A673 (cell line): ENCODE measurements around the gene TNS3. TPM values are rescaled to one million over a fixed set of nuclear protein-coding genes. Genes with fewer than 3 reads are reported as not detected.

Experiments used
- BruUV-seq: library from RNA; stranded (reverse); fragments of 400-500 nt; replicated peaks from 2 replicates; lab custom pipeline; 2021; lab: Mats Ljungman, UMichigan
- CTCF ChIA-PET: fragments of 300-600 bp; sonication (Branson Sonifier 250); formaldehyde crosslinking; loops from one replicate; lab custom pipeline; 2022; ENCODE audit warnings: antibody characterized with exemption; lab: Charles Lee
- POLR2A ChIA-PET: fragments of 300-600 bp; sonication (Branson Sonifier 250); formaldehyde crosslinking; loops from one replicate; lab custom pipeline; 2022; ENCODE audit warnings: antibody characterized with exemption; ENCODE audit not compliant: low non-redundant PET; lab: Charles Lee
- DNase-seq: peaks from one replicate; pipeline ENCODE4 v3.0.0-alpha.2; 2015; ENCODE audit warnings: low spot score
- H3K27ac ChIP-seq: fragments of 200-600 bp; sonication (generic); 2 replicates; pipeline ENCODE4 v1.5.1; 2016; ENCODE audit warnings: mixed run types, low read depth, mild to moderate bottlenecking, mixed read lengths, antibody characterized with exemption, low read length; ENCODE audit not compliant: poor library complexity, severe bottlenecking
- H3K27me3 ChIP-seq: fragments of 200-600 bp; sonication (generic); replicated peaks from 2 replicates; pipeline ENCODE4 v1.6.1; 2017; ENCODE audit warnings: mixed run types, low read depth, mild to moderate bottlenecking, mixed read lengths, antibody characterized with exemption, low read length; ENCODE audit not compliant: insufficient read depth, poor library complexity
- H3K36me3 ChIP-seq: fragments of 200-600 bp; sonication (generic); 2 replicates; pipeline ENCODE4 v1.6.1; 2016; ENCODE audit warnings: mixed run types, mild to moderate bottlenecking, mixed read lengths, antibody characterized with exemption, low read length; ENCODE audit not compliant: insufficient read depth, poor library complexity, severe bottlenecking
- H3K4me1 ChIP-seq: fragments of 200-600 bp; sonication (generic); 2 replicates; pipeline ENCODE4 v1.6.1; 2017; ENCODE audit warnings: mixed run types, mild to moderate bottlenecking, mixed read lengths, antibody characterized with exemption, low read length; ENCODE audit not compliant: insufficient read depth, poor library complexity, severe bottlenecking
- H3K4me3 ChIP-seq: fragments of 200-600 bp; sonication (generic); 2 replicates; pipeline ENCODE4 v1.5.1; 2016; ENCODE audit warnings: low read depth, mixed run types, mild to moderate bottlenecking, mixed read lengths, low read length; ENCODE audit not compliant: poor library complexity, severe bottlenecking
- H3K9me3 ChIP-seq: fragments of 200-600 bp; sonication (generic); 2 replicates; pipeline ENCODE4 v1.6.1; 2016; ENCODE audit warnings: mixed run types, low read depth, mild to moderate bottlenecking, mixed read lengths, antibody characterized with exemption, low read length; ENCODE audit not compliant: poor library complexity, severe bottlenecking
- EZH2 ChIP-seq: fragments of 200-600 bp; sonication (generic); IDR thresholded peaks from 2 replicates; pipeline ENCODE4 v1.6.1; 2017; ENCODE audit warnings: borderline replicate concordance, low read depth, mild to moderate bottlenecking, mixed read lengths, antibody characterized with exemption, low read length; ENCODE audit not compliant: poor library complexity, severe bottlenecking
- intact Hi-C: fragments of 100-400 bp; cut with micrococcal nuclease; formaldehyde crosslinking; loops from one replicate; pipeline ENCODE4 v1.10.0; 2022; ENCODE audit not compliant: unreplicated experiment
- total RNA-seq: library from RNA; stranded (reverse); gene quantifications from 2 replicates; pipeline ENCODE4 v1.2.3, GENCODE V29; 2021
- TF ChIP-seq, protein P1 (sequence below): fragments of 300-800, 200-600 bp; sonication (generic); conservative IDR thresholded peaks from 2 replicates; pipeline ENCODE4 v1.5.1; 2017; ENCODE audit warnings: low read depth, mild to moderate bottlenecking, antibody characterized with exemption, low read length, moderate library complexity, mixed read lengths

TNS3 gene
- total RNA-seq, 1 experiment from 2014 or later: not detected

DNA sequence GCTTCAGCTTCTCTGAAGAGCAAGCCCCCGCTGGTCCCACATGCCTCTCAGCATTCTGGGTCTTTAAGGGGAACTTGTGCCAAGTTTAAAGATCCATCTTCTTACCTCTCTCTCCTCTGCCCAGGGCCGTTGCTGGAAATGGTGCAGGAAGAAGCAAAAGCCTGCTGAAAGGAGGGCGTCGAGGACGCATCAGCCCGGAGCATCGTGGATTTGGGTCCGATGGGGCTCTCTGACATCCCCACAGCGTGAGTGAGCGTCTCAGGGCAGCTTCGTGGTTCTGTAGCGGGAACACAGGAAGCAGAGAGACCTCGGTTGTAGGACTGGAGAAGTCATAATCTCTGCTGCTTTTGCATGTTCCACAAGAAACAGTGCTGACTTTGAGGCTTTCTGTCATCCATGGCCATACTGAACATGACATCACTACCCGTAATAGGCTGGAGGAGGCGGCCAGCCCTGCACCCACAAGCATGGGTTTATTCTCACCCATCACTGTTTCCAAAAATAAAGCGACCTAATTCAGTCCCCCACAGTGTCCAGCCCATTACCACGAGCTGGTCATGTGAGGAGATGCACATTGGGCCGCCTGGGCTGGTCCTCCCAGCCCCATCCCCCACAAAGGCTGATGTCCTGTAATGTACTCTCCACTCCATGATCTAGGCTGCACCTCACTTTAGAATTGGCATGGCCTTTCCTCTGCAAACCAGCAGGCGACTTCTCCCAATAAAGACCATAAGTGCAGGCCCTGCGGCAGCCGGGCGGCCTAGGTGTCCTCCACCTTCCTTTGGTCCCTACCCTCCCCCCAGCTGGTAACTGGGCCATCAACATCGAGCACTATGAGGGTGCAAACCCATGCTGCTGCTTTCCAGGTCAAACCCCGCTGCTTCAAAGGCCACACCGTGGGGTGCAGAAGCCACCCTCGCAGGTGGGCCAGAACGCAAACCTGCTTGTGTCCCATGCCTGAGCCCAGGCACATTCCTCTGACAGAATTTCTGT is 276.9 kb downstream of the TNS3 start:
- TF ChIP-seq, protein P1, sequence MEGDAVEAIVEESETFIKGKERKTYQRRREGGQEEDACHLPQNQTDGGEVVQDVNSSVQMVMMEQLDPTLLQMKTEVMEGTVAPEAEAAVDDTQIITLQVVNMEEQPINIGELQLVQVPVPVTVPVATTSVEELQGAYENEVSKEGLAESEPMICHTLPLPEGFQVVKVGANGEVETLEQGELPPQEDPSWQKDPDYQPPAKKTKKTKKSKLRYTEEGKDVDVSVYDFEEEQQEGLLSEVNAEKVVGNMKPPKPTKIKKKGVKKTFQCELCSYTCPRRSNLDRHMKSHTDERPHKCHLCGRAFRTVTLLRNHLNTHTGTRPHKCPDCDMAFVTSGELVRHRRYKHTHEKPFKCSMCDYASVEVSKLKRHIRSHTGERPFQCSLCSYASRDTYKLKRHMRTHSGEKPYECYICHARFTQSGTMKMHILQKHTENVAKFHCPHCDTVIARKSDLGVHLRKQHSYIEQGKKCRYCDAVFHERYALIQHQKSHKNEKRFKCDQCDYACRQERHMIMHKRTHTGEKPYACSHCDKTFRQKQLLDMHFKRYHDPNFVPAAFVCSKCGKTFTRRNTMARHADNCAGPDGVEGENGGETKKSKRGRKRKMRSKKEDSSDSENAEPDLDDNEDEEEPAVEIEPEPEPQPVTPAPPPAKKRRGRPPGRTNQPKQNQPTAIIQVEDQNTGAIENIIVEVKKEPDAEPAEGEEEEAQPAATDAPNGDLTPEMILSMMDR: no peak
- no peak for TF ChIP-seq EZH2
- POLR2A ChIA-PET: no interaction called here
- H3K9me3 ChIP-seq: no peaks in the 10 kb centered on the region

DNA sequence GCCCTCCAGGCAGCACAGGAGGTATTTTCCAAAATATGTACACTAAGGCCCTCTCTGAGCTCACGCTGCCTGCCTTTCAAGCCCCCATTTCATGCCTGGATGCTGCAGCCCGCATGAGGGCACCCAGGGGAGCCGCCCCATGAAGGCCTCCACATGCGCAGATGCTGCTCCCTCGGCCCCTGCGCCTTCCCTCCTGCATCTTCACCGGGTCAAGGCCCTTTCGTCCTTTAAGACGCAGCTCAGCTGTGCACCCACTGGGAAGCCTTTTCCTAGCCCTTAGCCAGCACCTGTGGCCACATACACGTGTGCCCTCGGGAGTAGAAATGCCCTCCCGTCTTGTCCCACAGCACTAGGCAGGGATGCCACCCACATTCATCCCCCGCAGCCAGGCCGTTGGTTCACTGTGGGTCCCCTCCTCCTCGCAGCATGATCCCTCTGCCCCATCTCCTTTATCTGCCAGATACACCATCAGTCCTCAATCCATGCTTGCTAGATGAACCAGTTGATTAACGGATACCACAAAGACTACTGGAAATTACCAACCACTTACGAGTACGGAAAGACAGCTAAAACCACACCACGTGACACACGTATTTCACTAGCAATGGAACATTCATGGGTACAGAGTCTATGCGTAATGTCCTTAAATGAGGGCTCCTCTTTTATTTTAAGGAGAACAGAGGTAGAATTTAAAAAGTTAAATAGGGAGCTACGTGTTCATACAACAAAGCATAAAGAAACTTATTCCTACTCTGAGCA is 278.0 kb downstream of the TNS3 start:
- TF ChIP-seq, protein P1: no peak
- no peak for TF ChIP-seq EZH2
- no TSS peak for BruUV-seq
- Histone ChIP-seq H3K27me3 (no peaks in the 10 kb centered on the region), H3K36me3 (no peaks in the 10 kb centered on the region), H3K9me3 (no peaks in the 10 kb centered on the region), H3K4me1 (no peaks in the 10 kb centered on the region), H3K4me3 (no peak overlapping the region), H3K27ac (no peak overlapping the region)
- intact Hi-C loops: no loop called here
- ChIA-PET POLR2A (no interaction called here), CTCF (no interaction called here)
- no peak for DNase-seq

More for the DNA sequence above, 276.9 kb downstream of the TNS3 start:
- intact Hi-C loops: no loop called here
- no peaks in the 10 kb centered on the region for H3K27me3 ChIP-seq
- BruUV-seq: no TSS peak
- H3K36me3 ChIP-seq: no peaks in the 10 kb centered on the region
- H3K27ac ChIP-seq: no peak overlapping the region
- CTCF ChIA-PET: no interaction called here
- H3K4me1 ChIP-seq: no peaks in the 10 kb centered on the region
- DNase-seq: no peak
- H3K4me3 ChIP-seq: no peak overlapping the region

DNA sequence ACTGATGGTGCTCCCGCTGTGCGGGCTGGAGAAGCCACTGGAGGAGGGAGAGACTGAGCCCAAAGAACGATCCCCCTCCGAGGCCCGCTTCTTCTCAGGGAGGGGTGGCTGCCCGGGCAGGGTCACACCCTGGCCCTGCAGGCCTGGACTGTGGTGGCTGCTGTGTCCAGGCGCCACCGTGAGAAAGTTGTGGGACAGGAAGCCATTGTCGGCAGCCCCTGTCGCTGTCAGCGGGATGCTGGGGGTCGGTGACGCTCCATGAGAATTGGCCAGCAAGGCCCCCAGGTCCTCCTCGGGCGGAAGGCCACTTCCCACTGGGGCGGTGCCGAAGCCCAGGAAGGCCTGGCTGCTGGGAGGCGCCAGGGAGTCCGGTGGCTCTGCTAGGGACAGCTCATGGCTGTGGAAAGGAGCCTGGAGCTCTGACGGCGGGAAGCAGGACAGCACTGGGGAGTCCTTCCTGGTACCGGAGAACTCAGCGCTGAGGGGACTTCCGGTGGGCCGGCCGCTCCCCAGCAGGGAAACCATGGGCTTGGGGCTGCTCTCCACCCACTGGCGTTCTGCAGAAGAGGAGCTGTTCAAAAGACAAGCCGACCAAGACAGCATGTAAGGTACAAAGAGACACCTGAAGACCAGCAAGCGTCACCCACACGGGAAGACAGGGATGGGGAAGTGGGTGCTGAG is 278.8 kb downstream of the TNS3 start:
- TF ChIP-seq, protein P1: no peak
- no peaks in the 10 kb centered on the region for H3K9me3 ChIP-seq
- POLR2A ChIA-PET: no interaction called here
- no peak for DNase-seq
- H3K27ac ChIP-seq: no peak overlapping the region
- H3K4me3 ChIP-seq: no peak overlapping the region
- no peaks in the 10 kb centered on the region for H3K4me1 ChIP-seq
- no TSS peak for BruUV-seq
- H3K27me3 ChIP-seq: no peaks in the 10 kb centered on the region
- CTCF ChIA-PET: no interaction called here
- intact Hi-C loops: no loop called here
- no peaks in the 10 kb centered on the region for H3K36me3 ChIP-seq
